A204.1 (cell line): ENCODE data around the gene FST.

Source experiments
- FAIRE-seq: peaks from 2 replicates; lab custom pipeline; 2012; peaks lifted over from hg19 to GRCh38; lab: Jason Lieb, UNC

Gene FST, protein sequence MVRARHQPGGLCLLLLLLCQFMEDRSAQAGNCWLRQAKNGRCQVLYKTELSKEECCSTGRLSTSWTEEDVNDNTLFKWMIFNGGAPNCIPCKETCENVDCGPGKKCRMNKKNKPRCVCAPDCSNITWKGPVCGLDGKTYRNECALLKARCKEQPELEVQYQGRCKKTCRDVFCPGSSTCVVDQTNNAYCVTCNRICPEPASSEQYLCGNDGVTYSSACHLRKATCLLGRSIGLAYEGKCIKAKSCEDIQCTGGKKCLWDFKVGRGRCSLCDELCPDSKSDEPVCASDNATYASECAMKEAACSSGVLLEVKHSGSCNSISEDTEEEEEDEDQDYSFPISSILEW

DNA sequence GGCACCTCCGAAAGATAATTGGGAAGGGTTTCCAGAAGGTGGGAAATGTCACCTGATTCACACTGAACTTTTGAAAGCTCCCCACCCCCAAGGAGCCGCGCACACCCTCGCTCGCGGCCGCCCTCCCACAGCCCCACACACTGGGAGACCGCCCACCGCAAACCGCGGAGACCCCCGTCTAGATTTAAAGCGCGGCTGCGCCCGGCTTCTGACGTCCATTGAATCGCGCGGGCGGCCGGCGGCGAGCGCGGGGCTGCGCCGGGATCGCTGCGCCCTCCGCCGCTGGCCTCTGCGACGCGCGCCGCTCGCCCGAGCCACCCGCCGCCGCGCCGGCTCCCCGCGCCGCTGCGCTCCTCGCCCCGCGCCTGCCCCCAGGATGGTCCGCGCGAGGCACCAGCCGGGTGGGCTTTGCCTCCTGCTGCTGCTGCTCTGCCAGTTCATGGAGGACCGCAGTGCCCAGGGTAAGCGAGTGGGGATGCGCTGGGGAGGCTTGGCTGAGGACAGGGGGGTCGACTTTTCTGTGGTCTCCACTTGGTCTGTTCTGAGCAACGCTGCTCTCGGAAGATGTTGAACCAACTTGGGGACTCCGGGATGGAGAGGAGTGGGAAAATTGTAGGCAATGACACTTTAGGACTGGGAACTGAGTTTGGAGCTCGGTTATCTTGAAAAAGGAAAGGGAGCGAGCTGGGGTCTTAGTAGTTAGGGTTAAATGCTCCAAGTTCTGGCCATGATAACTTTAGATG is at the start of gene FST:
Gene FST, plus strand, starts transcription at position 214 of the 743 bp plus-strand sequence. Its CDS starts 163 bp downstream, at position 377.
- no peak for FAIRE-seq

DNA sequence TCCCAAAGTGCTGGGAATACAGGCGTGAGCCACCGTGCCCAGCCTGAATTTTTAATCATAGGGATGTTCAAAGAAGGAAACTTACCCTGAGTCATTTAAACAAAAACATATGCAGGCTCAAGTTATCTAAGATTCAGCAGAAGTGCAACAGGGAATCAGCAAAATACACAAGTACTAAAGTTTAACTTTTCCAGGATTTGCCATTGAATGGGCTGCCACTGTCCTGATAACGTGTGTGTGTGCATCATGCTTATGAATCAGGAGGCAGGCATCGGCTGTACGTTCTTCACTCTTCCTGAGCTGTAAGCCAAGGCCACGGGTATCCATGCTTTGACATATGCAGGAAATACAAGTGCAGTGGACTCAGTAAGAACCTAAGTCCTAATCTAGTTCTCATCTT is 48.8 kb upstream of the FST start:
- FAIRE-seq = no peak

DNA sequence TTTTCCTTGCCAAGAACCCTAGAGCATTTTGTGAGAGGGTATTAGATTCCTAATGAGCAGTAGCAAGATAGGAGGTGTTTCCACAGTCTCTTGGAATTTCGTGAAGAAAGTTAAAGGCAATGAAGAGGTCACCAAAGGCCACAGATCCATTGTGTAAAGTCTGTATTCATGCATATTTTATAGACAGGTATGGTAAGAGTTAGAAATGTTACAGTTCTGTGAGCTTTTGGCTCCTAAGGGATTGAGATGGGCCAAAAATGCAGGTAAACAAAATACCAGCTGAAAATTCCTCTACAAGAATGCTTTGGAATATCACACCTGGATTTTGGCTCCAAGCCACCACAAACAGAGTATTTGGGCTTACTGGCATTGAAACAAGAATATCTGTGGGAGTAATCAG is 47.4 kb upstream of the FST start:
- FAIRE-seq = no peak

DNA sequence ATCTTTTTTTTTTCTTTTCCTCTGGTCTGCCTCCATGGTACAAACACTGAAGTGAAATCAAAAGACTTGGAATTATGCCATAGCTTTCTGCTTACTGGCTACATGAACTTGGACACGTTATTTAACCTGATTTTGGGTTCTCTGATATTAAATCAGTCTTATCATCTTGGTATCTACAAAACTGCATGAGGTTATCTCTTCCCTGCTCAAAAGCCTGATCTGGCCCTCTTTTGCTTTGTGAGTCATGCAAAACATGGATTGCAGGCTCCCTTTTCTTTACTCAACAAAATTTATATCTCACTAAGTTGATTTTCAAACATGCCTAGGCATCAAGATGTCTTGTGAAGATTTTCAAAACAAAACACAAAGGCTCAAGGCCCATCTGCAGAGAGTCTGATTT is 45.9 kb upstream of the FST start:
- FAIRE-seq = no peak

DNA sequence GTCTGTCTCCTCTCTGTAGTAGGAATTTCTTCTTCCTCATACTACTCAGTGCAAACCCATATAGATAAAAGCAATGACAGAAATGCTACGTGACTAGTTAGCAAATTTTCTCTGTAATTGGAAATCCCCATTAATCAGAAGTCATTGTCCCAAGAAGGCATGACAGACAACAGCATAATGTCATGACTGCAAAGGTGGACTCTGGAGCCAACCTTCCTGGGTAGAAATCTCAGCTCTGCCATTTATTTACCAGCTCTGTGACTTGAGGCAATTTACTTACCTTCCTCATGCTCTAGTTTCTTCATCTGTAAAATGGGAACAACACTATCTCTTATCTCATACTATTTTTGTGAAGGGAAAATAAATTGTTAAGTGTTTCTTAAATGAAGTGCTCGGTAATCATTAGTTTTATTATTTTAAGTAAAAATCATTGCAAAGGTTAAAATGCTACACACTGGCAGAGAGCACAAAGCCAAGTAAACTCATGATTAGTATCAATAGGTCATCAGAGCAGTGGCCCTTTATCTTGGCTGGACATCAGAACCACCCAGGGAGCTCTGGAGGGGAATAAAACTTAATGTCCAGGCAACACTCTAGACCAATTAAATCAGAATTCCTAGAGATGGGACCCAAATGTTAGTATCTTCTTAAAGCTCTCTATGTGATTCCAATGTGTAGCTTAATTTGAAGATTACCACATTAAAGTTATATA is 43.8 kb upstream of the FST start:
- FAIRE-seq = no peak

DNA sequence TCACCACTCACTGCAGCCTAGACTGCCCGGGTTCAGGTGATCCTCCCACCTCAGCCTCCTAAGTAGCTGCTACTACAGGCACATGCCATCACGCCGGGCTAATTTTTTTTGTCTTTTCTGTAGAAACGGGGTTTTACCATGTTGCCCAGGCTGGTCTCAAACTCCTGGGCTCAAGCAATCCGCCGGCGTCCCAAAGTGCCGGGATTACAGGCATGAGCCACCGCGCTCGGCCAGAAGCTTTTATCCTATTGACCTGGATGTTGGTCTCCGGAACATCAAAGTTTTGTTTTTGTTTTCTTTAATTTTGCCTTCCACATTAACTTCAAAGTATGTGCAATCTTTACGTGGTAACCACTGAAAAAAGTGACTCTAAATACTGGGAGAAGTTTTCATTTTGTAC is 42.4 kb upstream of the FST start:
- no peak for FAIRE-seq

DNA sequence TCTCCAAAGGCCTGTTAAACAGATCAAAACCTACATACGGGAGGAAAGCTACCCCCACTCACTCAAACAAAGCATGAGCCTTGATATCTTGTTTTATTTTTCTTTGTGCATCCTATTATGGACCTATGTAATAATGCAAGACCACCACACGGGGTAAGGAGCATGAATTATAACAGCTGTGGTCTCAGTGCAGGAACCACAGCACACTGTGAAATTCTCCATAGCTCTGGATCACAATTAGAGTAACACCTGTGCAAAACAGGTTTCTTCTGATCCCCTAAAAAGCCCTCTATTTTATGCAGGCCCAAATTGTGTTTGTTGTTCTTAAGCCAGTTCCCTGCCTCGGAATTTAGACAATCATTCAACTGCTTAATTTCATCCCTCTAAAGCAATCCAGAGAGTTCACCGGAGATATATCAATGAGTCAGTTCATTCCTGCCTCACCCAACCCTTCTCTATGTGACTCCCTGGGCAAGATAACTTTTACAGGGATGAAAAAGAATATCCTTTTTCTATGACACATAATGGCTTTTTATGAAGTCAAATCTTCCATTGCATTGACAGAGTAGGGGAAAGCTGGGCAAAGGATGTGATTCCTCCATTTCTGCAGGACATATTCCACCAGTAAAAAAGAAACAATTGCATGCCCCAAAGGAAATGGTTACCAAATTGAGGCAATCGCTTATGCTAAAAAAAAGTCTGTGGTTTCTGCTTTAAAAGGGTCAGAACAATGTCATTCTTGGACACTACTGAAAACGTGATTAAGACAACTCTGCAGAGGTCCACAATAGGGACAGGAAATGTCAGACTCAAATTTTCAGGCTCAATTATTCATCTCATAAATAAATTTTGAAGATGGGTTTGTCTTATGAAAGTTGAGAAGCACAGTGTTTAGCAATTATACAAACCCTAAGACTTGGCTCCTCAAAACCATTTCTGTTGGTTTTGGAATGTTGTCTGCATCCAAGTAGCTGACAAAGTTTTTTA is 41.6 kb upstream of the FST start:
- FAIRE-seq = no peak

DNA sequence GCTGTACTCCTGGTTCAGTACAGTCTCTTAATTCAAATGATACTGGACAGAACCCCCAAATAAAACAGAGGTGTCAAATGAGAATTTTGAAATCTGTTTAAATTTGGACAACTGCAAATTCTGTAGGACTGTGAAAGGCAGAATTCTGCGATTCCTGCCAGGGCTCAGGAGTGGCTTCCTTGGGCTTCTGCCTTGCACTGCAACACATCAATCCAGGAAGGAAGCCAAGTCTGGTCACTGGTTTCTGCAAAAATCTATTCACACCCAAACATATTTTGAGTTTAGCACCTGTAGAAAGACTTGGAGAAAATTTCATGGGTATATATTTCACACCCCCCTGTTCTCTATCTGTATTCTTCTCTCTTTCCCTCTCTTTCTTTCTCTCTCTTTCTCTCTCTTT is 37.5 kb upstream of the FST start:
- no peak for FAIRE-seq

DNA sequence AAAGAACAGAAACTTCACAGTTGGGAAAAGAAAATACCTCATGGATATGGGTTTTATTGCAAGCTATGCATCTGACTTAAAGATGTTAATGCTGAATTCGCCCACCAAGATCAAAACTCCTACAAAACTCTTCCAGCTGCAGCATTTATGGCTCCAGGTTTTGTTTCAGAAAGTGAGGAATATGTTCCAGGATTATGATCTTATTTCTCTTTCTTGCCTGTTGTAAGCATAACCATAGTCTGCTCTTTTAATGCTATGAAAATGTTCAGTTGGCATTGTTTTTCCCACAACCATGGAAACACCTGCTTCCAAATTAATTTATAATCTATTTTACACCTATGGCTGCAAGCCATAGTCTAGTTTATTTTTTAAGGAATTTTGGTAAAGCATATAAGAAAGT is 34.9 kb upstream of the FST start:
- no peak for FAIRE-seq

DNA sequence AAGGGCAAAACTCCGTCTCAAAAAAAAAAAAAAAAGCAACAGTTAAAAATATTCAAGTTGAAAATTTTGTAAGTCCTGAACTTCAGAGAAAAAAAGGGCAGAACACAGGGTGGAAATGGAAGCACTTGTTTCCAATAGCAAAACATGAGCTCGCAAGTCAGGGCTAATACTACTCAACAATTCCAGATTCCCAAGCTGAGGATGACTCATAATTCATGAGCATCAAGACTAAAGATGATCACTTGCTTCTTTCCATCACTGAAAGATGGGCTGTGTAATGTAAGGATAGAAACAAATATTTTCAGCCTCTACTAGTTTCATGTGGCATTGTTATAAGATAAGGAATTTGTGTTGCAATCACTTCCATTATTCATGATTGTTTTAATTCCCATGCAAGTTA is 33.5 kb upstream of the FST start:
- FAIRE-seq = no peak

DNA sequence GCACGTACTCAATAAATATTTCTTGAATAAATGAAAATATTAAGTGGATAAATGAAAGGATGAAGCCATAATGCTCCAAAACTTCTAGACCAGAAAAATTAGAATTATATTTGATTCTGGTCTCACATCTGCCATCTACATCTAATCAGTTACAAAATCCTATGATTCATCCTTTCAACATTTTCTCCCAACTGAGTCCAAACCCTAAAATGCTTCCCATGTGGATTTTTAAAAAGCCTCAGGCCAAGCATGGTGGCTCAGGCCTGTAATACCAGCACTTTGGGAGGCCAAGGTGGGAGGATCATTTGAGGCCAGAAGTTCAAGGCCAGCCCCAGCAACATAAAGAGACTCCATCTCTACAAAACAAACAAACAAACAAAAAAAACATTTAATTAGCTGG is 31.6 kb upstream of the FST start:
- no peak for FAIRE-seq

DNA sequence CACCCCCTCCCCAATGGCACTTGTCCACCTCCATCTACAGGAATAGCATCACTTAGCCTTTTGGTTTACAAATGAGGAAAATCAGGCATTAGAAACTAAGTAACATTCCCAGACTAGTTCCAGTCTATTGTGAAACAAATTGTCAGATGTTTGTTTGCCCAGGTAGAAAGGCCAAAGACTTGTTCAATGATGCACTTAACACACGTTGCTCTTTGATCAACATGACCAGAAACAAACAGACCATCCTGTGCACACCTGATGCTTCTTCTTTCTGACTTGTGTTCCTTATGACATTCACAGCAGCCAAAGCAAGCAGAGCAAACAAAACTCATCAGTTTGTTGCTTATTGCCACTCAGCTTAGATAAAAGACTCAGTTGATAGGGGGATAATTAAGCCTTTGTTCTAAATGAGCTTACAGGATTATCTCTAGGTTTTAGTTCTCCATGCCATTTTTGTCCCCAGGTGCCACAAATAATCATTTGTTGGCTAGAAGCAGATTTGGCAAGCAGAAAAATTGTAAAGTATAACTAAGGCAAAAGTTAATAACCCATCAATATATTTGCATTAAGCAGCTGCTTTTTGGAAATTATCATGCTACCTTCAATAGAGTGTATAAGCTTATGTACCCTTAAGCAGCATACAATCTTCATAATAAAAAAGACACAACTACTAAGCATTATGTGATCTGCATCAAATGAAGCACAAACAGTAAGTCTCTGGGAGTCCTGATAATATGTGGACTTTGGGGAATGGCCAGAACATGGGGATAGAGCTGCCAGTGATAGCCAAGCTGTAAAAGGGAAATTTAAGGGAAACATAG is 26.3 kb upstream of the FST start:
- FAIRE-seq = no peak

DNA sequence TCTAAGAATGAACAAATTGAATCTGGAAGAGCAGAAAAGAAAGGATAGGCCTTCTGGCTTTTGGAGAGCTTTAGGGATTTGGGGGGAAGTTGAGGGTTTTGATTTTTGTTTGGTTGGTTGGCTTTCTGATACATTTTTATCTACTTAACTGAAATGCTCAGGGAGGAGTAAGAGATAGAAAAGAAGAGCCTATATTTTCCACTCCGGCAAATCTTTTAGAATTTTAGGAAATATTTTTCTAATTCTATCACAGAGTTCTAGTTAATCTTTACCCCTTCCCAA is 25.8 kb upstream of the FST start:
- FAIRE-seq = no peak

DNA sequence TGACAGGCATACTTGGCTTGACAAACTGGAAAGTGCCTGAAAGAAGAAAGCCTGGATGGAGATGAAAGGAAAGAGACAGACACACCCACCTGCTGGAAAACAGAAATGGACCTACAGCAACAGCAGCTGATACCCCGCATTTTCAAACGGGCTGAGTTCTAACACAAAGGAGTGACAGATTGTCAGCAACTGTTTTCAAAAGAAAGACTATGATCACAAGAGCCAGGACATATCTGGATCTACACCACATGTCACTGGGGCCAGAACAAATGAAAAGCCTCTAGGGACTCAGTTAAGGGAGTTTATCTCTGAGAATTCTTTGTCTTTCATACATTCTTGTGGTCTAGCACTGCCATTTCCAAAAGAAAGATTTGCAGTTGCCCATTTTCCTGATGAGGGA is 24.1 kb upstream of the FST start:
- no peak for FAIRE-seq

DNA sequence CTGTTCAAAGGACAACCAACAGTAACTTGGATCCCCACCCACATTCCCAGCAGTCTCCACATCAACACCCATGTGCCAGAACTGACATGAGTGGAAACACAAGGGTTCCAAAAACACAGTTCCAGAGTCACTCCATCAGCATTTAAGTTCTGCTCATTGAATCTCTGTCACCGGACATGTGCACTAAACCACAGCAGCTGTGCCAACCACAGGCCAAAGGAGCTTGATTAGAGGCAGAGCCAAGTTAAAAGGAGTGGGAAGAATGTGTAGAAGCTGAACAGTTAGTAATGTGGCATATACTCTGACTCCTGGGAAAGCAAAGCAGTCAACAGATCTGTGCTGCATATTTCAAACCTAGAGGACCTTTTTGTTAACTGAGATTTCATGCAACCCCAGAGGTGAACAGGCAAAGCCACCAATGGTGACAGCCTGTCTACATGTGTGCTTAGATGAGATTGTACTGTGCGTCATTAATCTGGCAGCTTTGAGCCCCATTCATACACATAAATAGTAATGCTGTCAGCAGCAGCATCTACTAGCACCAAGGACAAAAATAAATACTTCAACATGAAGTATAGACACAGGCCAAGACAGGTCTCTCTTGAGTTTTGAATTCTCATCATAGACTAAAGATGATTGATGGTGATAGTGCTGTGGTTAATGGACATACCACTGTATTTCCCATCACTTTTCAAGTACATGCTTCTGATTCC is 16.4 kb upstream of the FST start:
- no peak for FAIRE-seq

DNA sequence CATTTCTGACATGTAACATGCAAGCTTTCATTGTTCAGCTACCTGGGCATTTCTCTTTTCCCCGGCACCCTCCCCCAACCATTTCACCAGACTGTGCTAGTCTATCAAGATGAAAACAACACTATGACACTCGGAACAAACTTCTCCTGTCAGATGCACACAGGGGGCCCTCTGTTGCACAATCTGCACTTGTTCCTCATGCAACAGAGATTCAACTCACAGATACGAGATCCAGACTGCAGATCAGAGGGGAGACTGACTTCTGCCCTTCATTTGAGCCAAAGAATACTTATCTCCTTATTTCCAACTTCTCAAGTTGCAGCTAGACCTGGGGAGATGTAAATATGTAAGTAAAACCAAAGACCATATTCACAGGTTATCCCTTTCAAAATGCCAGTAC is 15.7 kb upstream of the FST start:
- FAIRE-seq = no peak

DNA sequence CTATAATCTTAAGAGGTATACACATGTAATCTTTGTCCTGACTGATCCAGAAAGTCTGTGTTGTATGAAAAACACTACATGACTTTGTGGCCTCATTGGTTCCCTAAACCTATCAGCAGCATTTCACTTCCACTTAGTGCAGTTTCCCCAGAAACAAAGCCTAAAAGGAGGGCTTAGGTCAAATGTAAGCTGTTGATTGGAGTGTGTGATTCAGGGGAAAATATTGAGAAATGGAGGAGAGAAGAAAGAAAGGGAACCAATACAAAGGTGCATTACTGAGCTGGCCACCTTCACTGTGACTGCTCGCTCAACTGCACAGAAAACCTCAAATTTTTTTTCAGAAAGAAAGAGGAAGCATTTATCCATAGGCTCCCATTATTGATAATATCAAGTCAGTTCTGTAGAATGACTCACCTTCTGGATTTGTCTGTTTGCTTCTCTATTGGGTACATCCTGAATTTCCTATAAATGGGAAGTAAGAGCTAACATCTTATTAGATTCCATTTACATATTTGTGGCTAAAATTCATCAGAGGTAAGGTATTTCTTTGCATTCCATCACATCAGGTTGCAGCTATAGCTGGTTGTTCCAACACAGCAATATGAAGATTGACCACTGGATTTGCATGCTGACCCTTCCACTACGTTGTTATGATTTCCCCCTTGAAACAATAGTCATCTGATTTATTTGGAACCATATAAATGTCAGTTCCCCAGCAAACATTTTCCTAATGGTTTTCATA is 10.3 kb upstream of the FST start:
- FAIRE-seq = no peak

DNA sequence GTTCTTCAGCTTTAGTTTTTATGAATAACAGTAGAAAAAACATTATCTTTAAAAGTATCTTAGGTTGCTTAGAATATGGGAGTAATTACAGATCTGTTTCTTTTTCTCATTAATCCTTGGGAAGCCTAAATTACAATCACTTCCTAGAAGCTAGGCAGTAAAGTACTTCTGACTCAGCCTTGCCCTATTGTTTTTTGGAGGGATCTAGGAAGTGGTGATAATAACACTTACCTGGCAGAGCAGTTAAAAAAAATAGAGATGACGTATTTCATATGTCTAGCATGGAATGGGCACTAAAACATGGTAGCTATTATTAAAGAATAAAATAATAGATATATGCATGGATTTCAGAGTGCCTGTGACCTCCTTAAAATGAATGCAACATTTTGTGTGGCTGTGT is 8.2 kb upstream of the FST start:
- no peak for FAIRE-seq

DNA sequence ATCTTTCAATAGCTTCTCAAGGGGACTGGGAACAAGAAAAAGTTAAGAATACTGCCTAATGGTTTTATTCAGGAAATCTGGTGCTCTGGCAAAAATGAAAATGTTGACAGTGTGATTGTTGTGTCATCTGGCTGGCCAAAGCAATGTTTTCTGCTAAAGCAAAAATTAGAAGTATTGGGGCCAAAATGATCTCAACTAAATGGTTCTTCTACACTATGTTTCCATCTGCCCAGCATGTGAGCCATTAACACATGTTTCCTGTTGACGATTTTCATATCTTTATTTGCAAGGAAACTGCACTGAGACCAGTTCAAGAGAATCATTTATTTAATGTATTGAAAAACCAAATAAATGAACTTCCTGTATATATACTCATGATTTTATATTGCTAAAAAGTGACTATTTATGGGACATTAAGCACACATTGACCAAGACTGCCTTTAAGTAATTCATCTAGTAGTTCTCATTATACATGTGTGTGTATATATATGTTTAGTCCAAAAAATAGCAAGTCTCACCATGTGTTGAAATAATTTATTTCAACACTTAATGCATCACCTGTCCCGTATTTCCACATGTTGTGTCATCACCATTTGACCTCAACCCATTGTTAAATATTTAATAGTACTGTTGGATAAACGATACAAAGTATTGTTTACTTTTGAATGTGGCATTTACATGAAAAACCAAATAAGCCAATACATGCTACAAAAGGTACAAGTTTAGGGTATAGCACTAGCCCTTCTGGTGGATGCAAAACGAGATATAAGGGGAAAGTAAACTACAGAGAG is 7.5 kb upstream of the FST start:
- no peak for FAIRE-seq
